ENCODE measurements around the gene PPP1R3E. TPM values are rescaled to one million over a fixed set of nuclear protein-coding genes. Genes with fewer than 3 reads are reported as not detected.
"Not testable (repeated sequence)": the region's sequence is repeated elsewhere in the genome, so short reads cannot be mapped to it uniquely, and the experiment has no call there.

The PPP1R3E gene
- total RNA-seq, 4 donors from 2014 or later, result 5.4 to 6.3 (median 5.5) TPM

- no peaks in the 10 kb centered on the region for H3K9me3 ChIP-seq
- intact Hi-C loops (cut with DNase I), result loop anchor here (1.0 to 5.0 kb wide), 2 partner anchors 54 to 141 kb away; partner anchors contain the start of gene NGDN
- no peak for DNase-seq (ENCODE audit: extremely low spot score)
- H3K36me3 ChIP-seq, result peaks cover 16 to 38% (median 32%) of the 10 kb centered on the region in 4 donors
- no peak overlapping the region for H3K27ac ChIP-seq (replicated peaks in 1 of 4)
- peaks cover 16 to 29% (median 20%) of the 10 kb centered on the region in 4 donors for H3K4me1 ChIP-seq
- H3K27me3 ChIP-seq, result no peaks in the 10 kb centered on the region
- no peak overlapping the region for H3K4me3 ChIP-seq
- TF ChIP-seq EP300 (IDR thresholded peaks at IDR 0.05) (no peak), CTCF (IDR thresholded peaks at IDR 0.05) (no peak), POLR2A (IDR thresholded peaks at IDR 0.05; ENCODE audit: low read depth) (no peak), POLR2AphosphoS5 (IDR thresholded peaks at IDR 0.05) (no peak)
- 81% methylated on average over 13 of the region's 13 CpGs for WGBS
Observed at GRCh38 chr14:23326491-23327332, 24.1 kb upstream of the PPP1R3E start.

GRCh38 chr14:23325746-23326145, 23.1 kb upstream of the PPP1R3E start:
- intact Hi-C loops (cut with DNase I), result loop anchor here (5.0 kb wide), 1 partner anchor 142 kb away; the partner anchor contains the start of gene NGDN
- H3K27me3 ChIP-seq; DNase-seq (ENCODE audit: extremely low spot score); H3K4me3 ChIP-seq; H3K9me3 ChIP-seq; H3K27ac ChIP-seq (replicated peaks in 1 of 4): not testable (repeated sequence)
- WGBS, result 93% methylated on average over 5 of the region's 5 CpGs
- peaks cover 16 to 29% (median 20%) of the 10 kb centered on the region in 4 donors for H3K4me1 ChIP-seq
- H3K36me3 ChIP-seq, result peaks cover 16 to 38% (median 32%) of the 10 kb centered on the region in 4 donors

GRCh38 chr14:23324993-23325392, 22.3 kb upstream of the PPP1R3E start:
- Histone ChIP-seq H3K4me1 (peaks cover 16 to 36% (median 26%) of the 10 kb centered on the region in 4 donors), H3K27me3 (no peaks in the 10 kb centered on the region), H3K36me3 (peaks cover 16 to 38% (median 32%) of the 10 kb centered on the region in 4 donors), H3K9me3 (no peaks in the 10 kb centered on the region), H3K4me3 (no peak overlapping the region), H3K27ac (replicated peaks in 1 of 4) (no peak overlapping the region)
- 77% methylated on average over 7 of the region's 7 CpGs for WGBS
- no peak for DNase-seq (ENCODE audit: extremely low spot score)
- intact Hi-C loops (cut with DNase I), result loop anchor here (5.0 kb wide), 2 partner anchors 142 to 232 kb away; partner anchors contain the start of genes NGDN and THTPA
- no peak for TF ChIP-seq CTCF (IDR thresholded peaks at IDR 0.05)
- TF ChIP-seq POLR2AphosphoS5 (IDR thresholded peaks at IDR 0.05), result no peak
- TF ChIP-seq POLR2A (IDR thresholded peaks at IDR 0.05; ENCODE audit: low read depth), result no peak
- TF ChIP-seq EP300 (IDR thresholded peaks at IDR 0.05), result no peak

- Histone ChIP-seq H3K36me3 (peaks cover 16 to 38% (median 32%) of the 10 kb centered on the region in 4 donors), H3K4me3 (no peak overlapping the region), H3K9me3 (no peaks in the 10 kb centered on the region), H3K4me1 (peaks cover 16 to 36% (median 27%) of the 10 kb centered on the region in 4 donors), H3K27me3 (no peaks in the 10 kb centered on the region), H3K27ac (replicated peaks in 1 of 4) (no peak overlapping the region)
- 50% methylated on average over 1 of the region's 2 CpGs for WGBS
- no peak for TF ChIP-seq EP300 (IDR thresholded peaks at IDR 0.05)
- intact Hi-C loops (cut with DNase I), result loop anchor here (5.0 kb wide), 1 partner anchor 233 kb away; the partner anchor contains the start of gene THTPA
- no peak for DNase-seq (ENCODE audit: extremely low spot score)
Observed at GRCh38 chr14:23324455-23324846, 21.8 kb upstream of the PPP1R3E start.

- Histone ChIP-seq H3K4me3 (no peak overlapping the region), H3K27ac (replicated peaks in 1 of 4) (no peak overlapping the region), H3K36me3 (peaks cover 16 to 38% (median 32%) of the 10 kb centered on the region in 4 donors), H3K27me3 (no peaks in the 10 kb centered on the region), H3K4me1 (peaks cover 16 to 36% (median 27%) of the 10 kb centered on the region in 4 donors), H3K9me3 (no peaks in the 10 kb centered on the region)
- intact Hi-C loops (cut with DNase I), result loop anchor here (5.0 kb wide), 1 partner anchor 233 kb away; the partner anchor contains the start of gene THTPA
- no peak for DNase-seq (ENCODE audit: extremely low spot score)
- TF ChIP-seq POLR2AphosphoS5 (IDR thresholded peaks at IDR 0.05) (no peak), POLR2A (IDR thresholded peaks at IDR 0.05; ENCODE audit: low read depth) (no peak), EP300 (IDR thresholded peaks at IDR 0.05) (no peak), CTCF (IDR thresholded peaks at IDR 0.05) (no peak)
- WGBS, result 77% methylated on average over 18 of the region's 18 CpGs
Observed at GRCh38 chr14:23323838-23324454, 21.3 kb upstream of the PPP1R3E start.
